HepG2 (cell line): ENCODE data around the gene SYP. TPM values are rescaled to one million over a fixed set of nuclear protein-coding genes. Genes with fewer than 3 reads are reported as not detected.

Experiments
- ATAC-seq: fragments of 200-7000 bp; cut with Tn5 transposase; 3 replicates; pipeline ENCODE4 v1.9.1; 2020; ENCODE audit warnings: mild to moderate bottlenecking, moderate library complexity
- BruUV-seq: library from RNA; stranded (reverse); fragments of 400-500 nt; replicated peaks from 2 replicates; lab custom pipeline; 2021; lab: Mats Ljungman, UMichigan
- CTCF ChIA-PET: fragments of 300-600 bp; formaldehyde crosslinking; extraction: SDS; loops from one replicate; lab custom pipeline; 2021; ENCODE audit warnings: low total read pairs, inconsistent platforms, low intra/inter-chr PET ratio; lab: Yijun Ruan, JAX
- POLR2A ChIA-PET: fragments of 350-600 bp; sonication (Branson Sonifier 250); formaldehyde crosslinking; loops from one replicate; lab custom pipeline; 2020; ENCODE audit warnings: antibody characterized with exemption, inconsistent platforms; lab: Yijun Ruan, JAX
- DNase-seq: peaks from one replicate; pipeline ENCODE4 v3.0.0-alpha.2; 2015; ENCODE audit warnings: low spot score
- FAIRE-seq: peaks from 3 replicates; lab custom pipeline; 2011; peaks lifted over from hg19 to GRCh38; lab: Jason Lieb, UNC
- H2AFZ ChIP-seq: one replicate; pipeline ENCODE4 v1.6.1; 2011; ENCODE audit warnings: low read length, inconsistent platforms
- H3K27ac ChIP-seq: fragments of 300-600 bp; 3 replicates; pipeline ENCODE4 v1.8.0; 2011; ENCODE audit warnings: mixed run types, mild to moderate bottlenecking, mixed read lengths, low read length, inconsistent platforms; ENCODE audit not compliant: insufficient read depth; ENCODE audit errors: extremely low read length
- H3K27me3 ChIP-seq, 2 experiments: fragments of 200-600 bp in 1 of 2; 2 replicates in 1 of 2; 3 replicates in 1 of 2; pipeline versions ENCODE4 v1.6.0 to v1.8.0; 2011; ENCODE audit warnings: low read length in 2 of 2, mild to moderate bottlenecking in 2 of 2, moderate library complexity in 2 of 2, inconsistent platforms in 1 of 2; ENCODE audit not compliant: insufficient read depth in 2 of 2, control insufficient read depth in 1 of 2
- H3K36me3 ChIP-seq, 2 experiments: fragments of 200-600 bp in 1 of 2; replicated peaks in 1 of 2; 2 replicates in 1 of 2; 3 replicates in 1 of 2; pipeline versions ENCODE4 v1.5.1 to v1.8.0; 2011; ENCODE audit warnings: low read length in 2 of 2, inconsistent platforms in 1 of 2; ENCODE audit not compliant: insufficient read depth in 2 of 2, control insufficient read depth in 1 of 2
- H3K4me1 ChIP-seq: 2 replicates; pipeline ENCODE4 v1.5.1; 2012; ENCODE audit warnings: low read length, inconsistent platforms; ENCODE audit not compliant: insufficient read depth
- H3K4me2 ChIP-seq: 2 replicates; pipeline ENCODE4 v1.6.0; 2011; ENCODE audit warnings: low read depth, low read length, inconsistent platforms
- H3K4me3 ChIP-seq, 3 experiments: fragments of 200-600 bp in 1 of 3; sonication (generic), shearing (Covaris generic) in 1 of 3; replicated peaks in 1 of 3; 2 replicates each; pipeline ENCODE4 v1.5.1; 2011 to 2016; ENCODE audit warnings: low read length in 3 of 3, inconsistent platforms in 2 of 3, low read depth in 2 of 3, mild to moderate bottlenecking in 2 of 3, control low read depth in 1 of 3, mixed read lengths in 1 of 3; ENCODE audit not compliant: insufficient read depth in 1 of 3
- H3K79me2 ChIP-seq: one replicate; pipeline ENCODE4 v1.6.1; 2011; ENCODE audit warnings: low read length, inconsistent platforms; ENCODE audit not compliant: insufficient read depth
- H3K9ac ChIP-seq: 2 replicates; pipeline ENCODE4 v1.6.0; 2011; ENCODE audit warnings: mild to moderate bottlenecking, low read depth, low read length, inconsistent platforms; ENCODE audit not compliant: insufficient read depth
- H3K9me3 ChIP-seq: 2 replicates; pipeline ENCODE4 v1.5.1; 2012; ENCODE audit warnings: mild to moderate bottlenecking, low read length
- H4K20me1 ChIP-seq: 2 replicates; pipeline ENCODE4 v1.6.0; 2011; ENCODE audit warnings: inconsistent platforms, mild to moderate bottlenecking, low read length, moderate library complexity; ENCODE audit not compliant: insufficient read depth
- ARID5B ChIP-seq: IDR thresholded peaks from 2 replicates; pipeline ENCODE4 v1.4.0; 2020; ENCODE audit warnings: mild to moderate bottlenecking, missing genetic modification reagents
- FOXC1 ChIP-seq: sonication (generic); formaldehyde crosslinking; IDR thresholded peaks from 2 replicates; pipeline ENCODE4 v1.8.0; 2022; ENCODE audit warnings: mild to moderate bottlenecking, missing genetic modification reagents, borderline replicate concordance
- GATAD2A ChIP-seq: IDR thresholded peaks from 2 replicates; pipeline ENCODE4 v1.6.1; 2016
- HBP1 ChIP-seq: IDR thresholded peaks from 2 replicates; pipeline ENCODE4 v1.6.1; 2016; ENCODE audit warnings: low read depth, control low read depth
- IKZF5 ChIP-seq: IDR thresholded peaks from 2 replicates; pipeline ENCODE4 v1.6.1; 2018; ENCODE audit warnings: missing genetic modification reagents, mild to moderate bottlenecking, missing compliant biosample characterization
- MTA1 ChIP-seq: sonication (generic); formaldehyde crosslinking; IDR thresholded peaks from 2 replicates; pipeline ENCODE4 v1.4.0; 2020; ENCODE audit warnings: missing genetic modification reagents, mild to moderate bottlenecking, borderline replicate concordance
- NR2F2 ChIP-seq: IDR thresholded peaks from 2 replicates; pipeline ENCODE4 v1.6.1; 2012; ENCODE audit warnings: low read depth, inconsistent platforms, borderline replicate concordance
- PBX3 ChIP-seq: sonication (generic); formaldehyde crosslinking; IDR thresholded peaks from 2 replicates; pipeline ENCODE4 v1.8.1; 2023; ENCODE audit warnings: missing genetic modification reagents, inconsistent platforms, borderline replicate concordance
- PHF20 ChIP-seq: sonication (generic); formaldehyde crosslinking; IDR thresholded peaks from 2 replicates; pipeline ENCODE4 v1.5.0; 2020; ENCODE audit warnings: mild to moderate bottlenecking, missing genetic modification reagents
- PHF21A ChIP-seq: sonication (generic); formaldehyde crosslinking; IDR thresholded peaks from 2 replicates; pipeline ENCODE4 v1.5.0; 2020; ENCODE audit warnings: mild to moderate bottlenecking, missing genetic modification reagents
- POLR2AphosphoS2 ChIP-seq: IDR thresholded peaks from 2 replicates; pipeline ENCODE4 v1.6.1; 2011; ENCODE audit warnings: low read depth, low read length, improper control_type of control experiment
- ZBTB2 ChIP-seq: sonication (generic); formaldehyde crosslinking; IDR thresholded peaks from 2 replicates; pipeline ENCODE4 v1.8.0; 2022; ENCODE audit warnings: low read depth, missing genetic modification reagents
- ZFP36L2 ChIP-seq: sonication (generic); formaldehyde crosslinking; IDR thresholded peaks from 2 replicates; pipeline ENCODE4 v1.4.0; 2020; ENCODE audit warnings: missing genetic modification reagents
- ZNF121 ChIP-seq: sonication (generic); formaldehyde crosslinking; IDR thresholded peaks from 2 replicates; pipeline ENCODE4 v1.5.0; 2020; ENCODE audit warnings: mild to moderate bottlenecking, missing genetic modification reagents
- ZNF550 ChIP-seq: sonication (generic); formaldehyde crosslinking; IDR thresholded peaks from 2 replicates; pipeline ENCODE4 v1.4.0; 2020; ENCODE audit warnings: mild to moderate bottlenecking, missing genetic modification reagents, borderline replicate concordance
- WGBS: methylation state at CpG from one replicate; pipeline ENCODE4 v1.1.6; 2017; ENCODE audit warnings: low lambda C conversion rate; 5-methylcytosine and 5-hydroxymethylcytosine counted together
- in situ Hi-C: cut with HindIII; loops from 2 replicates; pipeline ENCODE4 v1.10.0; 2017; ENCODE audit warnings: low pct_unique_long_range_greater_than_20kb; ENCODE audit not compliant: extremely low pct_ligation_motif_present
- intact Hi-C: fragments of 100-400 bp; cut with micrococcal nuclease; formaldehyde crosslinking; loops from one replicate; pipeline ENCODE4 v1.10.0; 2022; ENCODE audit not compliant: unreplicated experiment
- polyA plus RNA-seq, 8 experiments: library from polyadenylated mRNA; depleted of rRNA in 3 of 8; stranded (reverse) in 7 of 8; unstranded in 1 of 8; fragments of >200 nt; fragmentation: Illumina TruSeq in 4 of 8; extraction: Trizol in 4 of 8; gene quantifications; 2 replicates each; pipeline versions ENCODE4 v1.2.1 to v1.2.3, GENCODE V29; 2011 to 2016; ENCODE audit warnings: low read depth in 4 of 8, missing spikeins in 1 of 8, mixed read lengths in 1 of 8; ENCODE audit not compliant: insufficient read depth in 1 of 8
- total RNA-seq, 5 experiments: library from RNA; depleted of rRNA; stranded (reverse); fragments of >200 nt; fragmentation: Illumina TruSeq; extraction: Trizol; gene quantifications; 2 replicates each; pipeline ENCODE4 v1.2.3, GENCODE V29; 2016; ENCODE audit warnings: low read depth in 1 of 5

SYP gene
- total and polyA plus RNA-seq, 2 of the 13 experiments (the other 11 are each of a cell fraction or from before 2014, with no cell fraction given), result 2.0 to 2.5 TPM

GRCh38 chrX:49249071-49249470, 49.1 kb upstream of the SYP start:
- CTCF ChIA-PET, result no interaction called here
- peaks cover 0 to 3% of the 10 kb centered on the region in 2 experiments; a peak in 1 of 5 replicates for H3K36me3 ChIP-seq
- H3K27ac ChIP-seq, result no peak overlapping the region
- no peak overlapping the region for H3K9ac ChIP-seq
- no TSS peak for BruUV-seq
- H3K79me2 ChIP-seq, result no peaks in the 10 kb centered on the region
- POLR2A ChIA-PET, result no interaction called here
- no peaks in the 10 kb centered on the region for H3K9me3 ChIP-seq
- DNase-seq (no peak), ATAC-seq (no peak), FAIRE-seq (no peak)
- no peak overlapping the region for H2AFZ ChIP-seq
- H3K4me3 ChIP-seq, result no peak overlapping the region
- H3K4me2 ChIP-seq, result no peak overlapping the region
- H4K20me1 ChIP-seq, result no peaks in the 10 kb centered on the region
- WGBS, result no CpG with 5 or more reads among the region's 6 CpGs
- intact Hi-C loops (no loop called here), in situ Hi-C loops (no loop called here)
- H3K4me1 ChIP-seq, result no peaks in the 10 kb centered on the region
- H3K27me3 ChIP-seq, result no peaks in the 10 kb centered on the region
- TF ChIP-seq NR2F2, result no peak
- no peak for TF ChIP-seq IKZF5 (CRISPR knock-in tag)
- no peak for TF ChIP-seq ZBTB2 (CRISPR knock-in tag)
- no peak for TF ChIP-seq PHF21A
- TF ChIP-seq POLR2AphosphoS2, result no peak
- no peak for TF ChIP-seq ZNF121 (CRISPR knock-in tag)
- TF ChIP-seq MTA1, result no peak
- TF ChIP-seq HBP1 (CRISPR knock-in tag), result no peak
- TF ChIP-seq GATAD2A, result no peak
- TF ChIP-seq FOXC1 (CRISPR knock-in tag), result no peak
- TF ChIP-seq PHF20 (CRISPR knock-in tag), result no peak
- no peak for TF ChIP-seq ZFP36L2 (CRISPR knock-in tag)
- no peak for TF ChIP-seq PBX3 (CRISPR knock-in tag)
- TF ChIP-seq ARID5B (CRISPR knock-in tag), result no peak
- TF ChIP-seq ZNF550, result no peak
